Breast epithelium (tissue), 3 donors: ENCODE results near the gene TFB2M.

ENCODE experiments used
- POLR2A ChIP-seq: fragments of 450-650 bp; IDR thresholded peaks from one replicate; pipeline ENCODE4 v1.6.1; 2016; ENCODE audit warnings: antibody characterized with exemption, mild to moderate bottlenecking, moderate library complexity
- POLR2AphosphoS5 ChIP-seq, 3 donors: sonication (generic); formaldehyde crosslinking; IDR thresholded peaks; one replicate each; pipeline ENCODE4 v1.6.1; 2017; ENCODE audit warnings: antibody characterized with exemption in 3 of 3
- TF ChIP-seq, protein P1 (sequence below), 3 donors: fragments of 450-650 bp; IDR thresholded peaks; one replicate each; pipeline ENCODE4 v1.5.1; 2016 to 2017; ENCODE audit warnings: antibody characterized with exemption in 3 of 3, mild to moderate bottlenecking in 3 of 3, moderate library complexity in 3 of 3

DNA sequence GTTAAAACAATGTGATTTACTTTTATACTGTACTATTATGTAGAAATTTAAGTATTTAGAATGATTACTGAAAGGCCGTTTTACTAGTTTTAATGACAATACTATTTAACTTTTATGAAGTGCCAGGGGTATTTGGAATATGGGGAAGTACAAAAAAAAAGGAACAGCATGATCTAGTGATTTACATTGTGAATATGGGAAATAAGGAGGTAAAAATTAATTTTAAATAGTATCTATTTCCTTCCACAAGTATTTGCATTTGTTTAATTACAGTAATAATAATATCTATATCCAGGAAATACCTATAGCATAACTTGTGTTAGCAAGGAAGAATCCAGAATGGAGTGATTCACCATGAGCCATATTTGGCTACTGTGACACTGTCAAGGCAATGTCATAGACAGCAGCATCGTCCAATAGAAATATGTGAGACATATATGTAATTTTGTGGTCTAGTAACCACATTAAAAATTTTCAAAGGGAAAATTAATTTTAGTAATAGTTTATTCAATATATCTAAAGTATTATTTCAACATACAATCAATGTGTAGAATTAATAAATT is 22.2 kb upstream of the TFB2M start:
- TF ChIP-seq, protein P1, sequence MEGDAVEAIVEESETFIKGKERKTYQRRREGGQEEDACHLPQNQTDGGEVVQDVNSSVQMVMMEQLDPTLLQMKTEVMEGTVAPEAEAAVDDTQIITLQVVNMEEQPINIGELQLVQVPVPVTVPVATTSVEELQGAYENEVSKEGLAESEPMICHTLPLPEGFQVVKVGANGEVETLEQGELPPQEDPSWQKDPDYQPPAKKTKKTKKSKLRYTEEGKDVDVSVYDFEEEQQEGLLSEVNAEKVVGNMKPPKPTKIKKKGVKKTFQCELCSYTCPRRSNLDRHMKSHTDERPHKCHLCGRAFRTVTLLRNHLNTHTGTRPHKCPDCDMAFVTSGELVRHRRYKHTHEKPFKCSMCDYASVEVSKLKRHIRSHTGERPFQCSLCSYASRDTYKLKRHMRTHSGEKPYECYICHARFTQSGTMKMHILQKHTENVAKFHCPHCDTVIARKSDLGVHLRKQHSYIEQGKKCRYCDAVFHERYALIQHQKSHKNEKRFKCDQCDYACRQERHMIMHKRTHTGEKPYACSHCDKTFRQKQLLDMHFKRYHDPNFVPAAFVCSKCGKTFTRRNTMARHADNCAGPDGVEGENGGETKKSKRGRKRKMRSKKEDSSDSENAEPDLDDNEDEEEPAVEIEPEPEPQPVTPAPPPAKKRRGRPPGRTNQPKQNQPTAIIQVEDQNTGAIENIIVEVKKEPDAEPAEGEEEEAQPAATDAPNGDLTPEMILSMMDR (IDR thresholded peaks at IDR 0.05), result no peak
- TF ChIP-seq POLR2A, result no peak
- TF ChIP-seq POLR2AphosphoS5 (IDR thresholded peaks at IDR 0.05), result no peak
